CD14-positive monocyte (primary cell): ENCODE results near the gene CFAP43. TPM values are rescaled to one million over a fixed set of nuclear protein-coding genes. Genes with fewer than 3 reads are reported as not detected.
A peak's percentile ranks its signal among the peaks of the same experiment; 100 is the strongest.

Source experiments
- DNase-seq, 3 donors: peaks; one replicate each; pipeline ENCODE4 v3.0.0-alpha.2; 2011 to 2022
- H2AFZ ChIP-seq: 2 replicates; pipeline ENCODE4 v1.6.0; 2012; ENCODE audit warnings: mild to moderate bottlenecking, low read depth, low read length, inconsistent platforms; ENCODE audit not compliant: insufficient read depth, poor library complexity, severe bottlenecking
- H3K27ac ChIP-seq, 2 donors: 1 replicate in 1 of 2; 2 replicates in 1 of 2; pipeline ENCODE4 v1.5.1; 2012 to 2013; ENCODE audit warnings: low read length in 2 of 2, control low read depth in 1 of 2, inconsistent platforms in 1 of 2, low read depth in 1 of 2, mild to moderate bottlenecking in 1 of 2
- H3K27me3 ChIP-seq, 2 donors: one replicate each; pipeline versions ENCODE4 v1.6.0 to v1.6.1; 2011 to 2013; ENCODE audit warnings: low read length in 2 of 2; ENCODE audit not compliant: control insufficient read depth in 2 of 2, insufficient read depth in 2 of 2
- H3K36me3 ChIP-seq, 2 donors: replicated peaks in 1 of 2; 1 replicate in 1 of 2; 2 replicates in 1 of 2; pipeline versions ENCODE4 v1.5.1 to v1.6.1; 2012 to 2013; ENCODE audit warnings: low read length in 2 of 2, control low read depth in 1 of 2, inconsistent platforms in 1 of 2, mild to moderate bottlenecking in 1 of 2; ENCODE audit not compliant: insufficient read depth in 2 of 2, control insufficient read depth in 1 of 2
- H3K4me1 ChIP-seq, 2 donors: 1 replicate in 1 of 2; 2 replicates in 1 of 2; pipeline versions ENCODE4 v1.5.1 to v1.6.1; 2012 to 2013; ENCODE audit warnings: low read length in 2 of 2, control low read depth in 1 of 2, inconsistent platforms in 1 of 2, mild to moderate bottlenecking in 1 of 2, moderate library complexity in 1 of 2; ENCODE audit not compliant: insufficient read depth in 2 of 2, control insufficient read depth in 1 of 2
- H3K4me2 ChIP-seq: replicated peaks from 2 replicates; pipeline ENCODE3; 2012; ENCODE audit warnings: low read length, moderate library complexity, mild to moderate bottlenecking; ENCODE audit not compliant: poor library complexity, severe bottlenecking; ENCODE audit errors: extremely low read depth
- H3K4me3 ChIP-seq, 3 experiments: fragments of 200-600 bp in 1 of 3; sonication (generic) in 1 of 3; replicated peaks in 1 of 3; 1 replicate in 2 of 3; 2 replicates in 1 of 3; pipeline ENCODE4 v1.5.1; 2011 to 2013; ENCODE audit warnings: low read length in 3 of 3, mild to moderate bottlenecking in 3 of 3, control low read depth in 2 of 3, low read depth in 2 of 3, inconsistent platforms in 1 of 3, moderate library complexity in 1 of 3
- H3K79me2 ChIP-seq: 2 replicates; pipeline ENCODE4 v1.6.0; 2012; ENCODE audit warnings: mild to moderate bottlenecking, control low read depth, inconsistent platforms, low read length, moderate library complexity; ENCODE audit not compliant: insufficient read depth
- H3K9ac ChIP-seq: 2 replicates; pipeline ENCODE4 v1.6.0; 2017; ENCODE audit warnings: low read length, mild to moderate bottlenecking; ENCODE audit not compliant: insufficient read depth, poor library complexity, severe bottlenecking
- H3K9me3 ChIP-seq, 2 donors: replicated peaks in 1 of 2; 1 replicate in 1 of 2; 2 replicates in 1 of 2; pipeline versions ENCODE4 v1.5.1 to v1.6.1; 2012 to 2013; ENCODE audit warnings: low read length in 2 of 2, control low read depth in 1 of 2; ENCODE audit not compliant: control insufficient read depth in 1 of 2, insufficient read depth in 1 of 2
- H4K20me1 ChIP-seq: 2 replicates; pipeline ENCODE4 v1.6.0; 2012; ENCODE audit warnings: mild to moderate bottlenecking, low read length, control low read depth, moderate library complexity; ENCODE audit not compliant: insufficient read depth
- H3K27ac Mint-ChIP-seq, 7 donors: one replicate each; pipeline ENCODE4 v1.8.0; 2020; ENCODE audit warnings: mild to moderate bottlenecking in 7 of 7, mixed read lengths in 7 of 7, moderate library complexity in 6 of 7, inconsistent platforms in 2 of 7
- H3K27me3 Mint-ChIP-seq, 3 donors: one replicate each; pipeline ENCODE4 v1.8.0; 2021 to 2022; ENCODE audit warnings: low read depth in 3 of 3, mild to moderate bottlenecking in 3 of 3, mixed read lengths in 3 of 3, moderate library complexity in 3 of 3, inconsistent platforms in 1 of 3
- H3K36me3 Mint-ChIP-seq, 2 donors: one replicate each; pipeline ENCODE4 v1.8.0; 2020; ENCODE audit warnings: mixed read lengths in 2 of 2, inconsistent platforms in 1 of 2, mild to moderate bottlenecking in 1 of 2
- H3K4me1 Mint-ChIP-seq: one replicate; pipeline ENCODE4 v1.8.0; 2020; ENCODE audit warnings: mild to moderate bottlenecking, mixed read lengths
- H3K4me3 Mint-ChIP-seq, 2 donors: one replicate each; pipeline ENCODE4 v1.8.0; 2020; ENCODE audit warnings: mild to moderate bottlenecking in 2 of 2, mixed read lengths in 2 of 2, moderate library complexity in 1 of 2
- H3K9me3 Mint-ChIP-seq, 7 donors: one replicate each; pipeline ENCODE4 v1.8.0; 2020 to 2022; ENCODE audit warnings: mixed read lengths in 7 of 7, mild to moderate bottlenecking in 6 of 7, moderate library complexity in 6 of 7, inconsistent platforms in 2 of 7
- CTCF ChIP-seq: fragments of 200-600 bp; IDR thresholded peaks from one replicate; pipeline ENCODE4 v1.8.0; 2022; ENCODE audit warnings: antibody characterized with exemption, mild to moderate bottlenecking
- WGBS: methylation state at CpG from one replicate; pipeline ENCODE4 v1.1.5; 2013; ENCODE audit warnings: missing lambda C conversion rate; ENCODE audit not compliant: insufficient coverage; 5-methylcytosine and 5-hydroxymethylcytosine counted together
- intact Hi-C, 2 donors: fragments of 100-400 bp; cut with micrococcal nuclease; formaldehyde crosslinking; loops; one replicate each; pipeline versions ENCODE4 v1.15.0 to v1.15.1; 2023
- polyA plus RNA-seq, 3 donors: library from polyadenylated mRNA; depleted of rRNA in 1 of 3; unstranded in 2 of 3; stranded (reverse) in 1 of 3; fragments of 300-500 nt in 2 of 3; fragments of >200 nt in 1 of 3; fragmentation: Illumina TruSeq in 2 of 3; gene quantifications; 1 replicate in 2 of 3; 2 replicates in 1 of 3; pipeline ENCODE4 v1.2.3, GENCODE V29; 2012 to 2021

The CFAP43 gene
- polyA plus RNA-seq, 3 donors, result 0.06 TPM; not detected in 2

GRCh38 chr10:104113376-104113956 is 118.7 kb downstream of the CFAP43 start:
- Mint-ChIP-seq H3K4me1 (peaks cover 11% of the 10 kb centered on the region), H3K36me3 (no peaks in the 10 kb centered on the region), H3K9me3 (no peaks in the 10 kb centered on the region), H3K27me3 (peaks cover 0 to 5% (median 1%) of the 10 kb centered on the region in 3 donors), H3K27ac (no peak overlapping the region), H3K4me3 (no peak overlapping the region)
- H3K4me3 ChIP-seq, result no peak overlapping the region
- no peaks in the 10 kb centered on the region for H3K9me3 ChIP-seq
- H2AFZ ChIP-seq, result no peak overlapping the region
- no peak overlapping the region for H3K27ac ChIP-seq
- DNase-seq, result peak in 2 of 3 donors; percentile 37 to 42
- WGBS, result 0% methylated on average over 1 of the region's 1 CpG
- peaks cover 0 to 16% of the 10 kb centered on the region in 2 donors for H3K4me1 ChIP-seq
- no peak overlapping the region for H3K4me2 ChIP-seq
- H4K20me1 ChIP-seq, result no peaks in the 10 kb centered on the region
- H3K79me2 ChIP-seq, result no peaks in the 10 kb centered on the region
- H3K27me3 ChIP-seq, result no peaks in the 10 kb centered on the region
- TF ChIP-seq CTCF, result no peak
- H3K9ac ChIP-seq, result no peak overlapping the region
- no peaks in the 10 kb centered on the region for H3K36me3 ChIP-seq
- intact Hi-C loops, result no loop called here

- intact Hi-C loops, result no loop called here
- Mint-ChIP-seq H3K9me3 (no peaks in the 10 kb centered on the region), H3K27me3 (no peaks in the 10 kb centered on the region), H3K36me3 (no peaks in the 10 kb centered on the region), H3K27ac (no peak overlapping the region), H3K4me3 (no peak overlapping the region), H3K4me1 (peaks cover 11% of the 10 kb centered on the region)
- no peak overlapping the region for H3K9ac ChIP-seq
- no peaks in the 10 kb centered on the region for H4K20me1 ChIP-seq
- 100% methylated on average over 1 of the region's 3 CpGs for WGBS
- H2AFZ ChIP-seq, result no peak overlapping the region
- H3K4me1 ChIP-seq, result peaks cover 0 to 16% of the 10 kb centered on the region in 2 donors
- TF ChIP-seq CTCF, result no peak
- peak; percentile 14 to 49 (median 49) for DNase-seq
- no peaks in the 10 kb centered on the region for H3K79me2 ChIP-seq
- no peaks in the 10 kb centered on the region for H3K36me3 ChIP-seq
- H3K4me2 ChIP-seq, result no peak overlapping the region
- no peaks in the 10 kb centered on the region for H3K9me3 ChIP-seq
- no peak overlapping the region for H3K27ac ChIP-seq
- H3K4me3 ChIP-seq, result no peak overlapping the region
- no peaks in the 10 kb centered on the region for H3K27me3 ChIP-seq
Measured at GRCh38 chr10:104109908-104110662, 122.1 kb downstream of the CFAP43 start.
